Duodenal mucosa (tissue), 2 donors: ENCODE measurements around the gene NODAL.

Experiments used
- H3K27ac ChIP-seq: one replicate; pipeline ENCODE4 v1.7.0; 2013; ENCODE audit warnings: low read depth, low read length
- H3K27me3 ChIP-seq, 2 donors: one replicate each; pipeline ENCODE4 v1.7.0; 2013; ENCODE audit warnings: low read length in 2 of 2, control low read depth in 1 of 2; ENCODE audit not compliant: insufficient read depth in 2 of 2, control insufficient read depth in 1 of 2
- H3K36me3 ChIP-seq, 2 donors: one replicate each; pipeline ENCODE4 v1.7.0; 2013; ENCODE audit warnings: low read length in 2 of 2, control low read depth in 1 of 2; ENCODE audit not compliant: insufficient read depth in 2 of 2, control insufficient read depth in 1 of 2
- H3K4me1 ChIP-seq, 2 donors: one replicate each; pipeline ENCODE4 v1.7.0; 2013; ENCODE audit warnings: low read length in 2 of 2, control low read depth in 1 of 2; ENCODE audit not compliant: insufficient read depth in 2 of 2, control insufficient read depth in 1 of 2
- H3K4me3 ChIP-seq, 2 donors: one replicate each; pipeline ENCODE4 v1.7.0; 2013; ENCODE audit warnings: low read length in 2 of 2, low read depth in 1 of 2
- H3K9ac ChIP-seq, 2 donors: one replicate each; pipeline ENCODE4 v1.7.0; 2013; ENCODE audit warnings: low read length in 2 of 2, low read depth in 1 of 2
- H3K9me3 ChIP-seq, 2 donors: one replicate each; pipeline ENCODE4 v1.7.0; 2013; ENCODE audit warnings: low read length in 2 of 2, control low read depth in 1 of 2; ENCODE audit not compliant: control insufficient read depth in 1 of 2

Gene NODAL

GRCh38 chr10:70432561-70433263, 8.8 kb downstream of the NODAL start:
- H3K27ac ChIP-seq = no peak overlapping the region
- H3K27me3 ChIP-seq = no peaks in the 10 kb centered on the region
- H3K9ac ChIP-seq = no peak overlapping the region
- no peak overlapping the region for H3K4me3 ChIP-seq
- peaks cover 5 to 18% of the 10 kb centered on the region in 2 donors for H3K36me3 ChIP-seq
- H3K9me3 ChIP-seq = no peaks in the 10 kb centered on the region
- H3K4me1 ChIP-seq = peaks cover 11 to 17% of the 10 kb centered on the region in 2 donors

DNA sequence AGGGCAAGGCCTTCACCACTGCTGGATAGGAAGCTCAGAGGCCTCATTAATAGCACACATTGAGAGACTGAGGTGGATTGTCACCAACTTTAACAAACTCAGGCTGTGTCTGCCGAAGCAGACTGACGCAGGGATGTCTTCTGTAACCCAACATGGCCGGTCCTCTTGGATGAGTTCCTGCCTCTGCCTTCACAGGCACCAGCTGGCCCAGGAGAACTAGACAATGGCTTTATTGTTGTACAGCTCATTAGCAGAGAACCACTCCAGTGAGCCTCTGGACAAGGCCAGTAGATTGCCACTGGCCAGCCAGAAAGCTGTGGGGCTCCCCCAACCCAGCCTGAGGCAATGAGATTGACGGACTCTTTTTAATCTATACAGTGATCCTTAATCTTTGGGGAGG, 9.4 kb downstream of the NODAL start:
- Histone ChIP-seq H3K36me3 (peaks cover 5 to 24% of the 10 kb centered on the region in 2 donors), H3K27ac (no peak overlapping the region), H3K4me3 (no peak overlapping the region), H3K4me1 (peaks cover 11 to 17% of the 10 kb centered on the region in 2 donors), H3K9me3 (no peaks in the 10 kb centered on the region), H3K9ac (no peak overlapping the region), H3K27me3 (no peaks in the 10 kb centered on the region)

- H3K27ac ChIP-seq = peak overlapping the region; percentile 74
- no peak overlapping the region for H3K4me3 ChIP-seq
- no peak overlapping the region for H3K9ac ChIP-seq
- H3K36me3 ChIP-seq = peaks cover 8 to 37% of the 10 kb centered on the region in 2 donors
- no peaks in the 10 kb centered on the region for H3K27me3 ChIP-seq
- H3K9me3 ChIP-seq = no peaks in the 10 kb centered on the region
- peaks cover 11 to 17% of the 10 kb centered on the region in 2 donors for H3K4me1 ChIP-seq
Measured at GRCh38 chr10:70430493-70431445, 10.7 kb downstream of the NODAL start.

GRCh38 chr10:70426823-70427222, 14.7 kb downstream of the NODAL start:
- Histone ChIP-seq H3K27ac (no peak overlapping the region), H3K4me1 (peaks cover 11 to 17% of the 10 kb centered on the region in 2 donors), H3K27me3 (no peaks in the 10 kb centered on the region), H3K9ac (no peak overlapping the region), H3K36me3 (peaks cover 32 to 75% of the 10 kb centered on the region in 2 donors), H3K9me3 (no peaks in the 10 kb centered on the region), H3K4me3 (no peak overlapping the region)

- Histone ChIP-seq H3K27me3 (no peaks in the 10 kb centered on the region), H3K4me3 (no peak overlapping the region), H3K9ac (no peak overlapping the region), H3K9me3 (no peaks in the 10 kb centered on the region), H3K36me3 (peaks cover 44 to 89% of the 10 kb centered on the region in 2 donors), H3K27ac (no peak overlapping the region), H3K4me1 (peaks cover 0 to 2% of the 10 kb centered on the region in 2 donors)
Measured at GRCh38 chr10:70425096-70425495, 16.4 kb downstream of the NODAL start.

DNA sequence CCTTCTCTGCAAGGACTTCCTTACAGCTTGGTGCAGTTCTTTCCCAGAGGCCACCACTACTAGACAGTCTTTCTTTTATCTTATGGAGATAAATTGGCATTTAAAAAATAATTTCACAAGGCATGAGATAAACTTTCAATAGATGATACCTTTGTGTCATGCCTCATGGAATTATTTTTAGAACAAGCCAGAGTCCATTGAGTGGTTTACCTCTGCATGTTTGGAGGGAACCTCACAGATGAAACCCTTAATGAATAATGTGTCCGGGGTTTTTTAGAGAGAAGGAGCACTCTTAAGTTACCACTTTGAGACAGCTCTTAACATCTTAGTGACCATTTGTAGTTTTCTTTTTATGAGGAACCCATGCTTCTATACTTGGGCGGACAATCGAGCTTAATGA, 17.2 kb downstream of the NODAL start:
- Histone ChIP-seq H3K9ac (no peak overlapping the region), H3K27ac (no peak overlapping the region), H3K9me3 (no peaks in the 10 kb centered on the region), H3K27me3 (no peaks in the 10 kb centered on the region), H3K4me1 (no peaks in the 10 kb centered on the region), H3K4me3 (no peak overlapping the region), H3K36me3 (peaks cover 44 to 89% of the 10 kb centered on the region in 2 donors)

DNA sequence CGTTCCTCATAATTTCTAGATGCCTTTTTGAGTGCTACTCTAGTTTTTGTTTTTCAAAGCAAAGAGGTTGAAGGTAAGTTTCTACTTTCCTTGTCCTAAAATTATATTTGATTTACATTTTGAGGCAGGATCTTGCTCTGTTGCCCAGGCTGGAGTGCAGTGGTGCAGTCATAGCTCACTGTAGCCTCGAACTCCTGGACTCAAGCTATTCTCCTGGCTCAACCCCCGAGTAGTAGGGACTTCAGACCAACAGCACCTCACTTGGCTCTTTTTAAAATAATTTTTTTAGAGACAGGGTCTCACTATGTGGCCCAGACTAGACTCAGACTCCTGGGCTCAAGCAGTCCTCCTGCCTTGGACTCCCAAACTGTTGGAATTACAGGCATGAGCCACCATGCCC, 22.8 kb downstream of the NODAL start:
- Histone ChIP-seq H3K36me3 (peaks cover 22 to 43% of the 10 kb centered on the region in 2 donors), H3K4me1 (no peaks in the 10 kb centered on the region), H3K27ac (no peak overlapping the region), H3K9me3 (no peaks in the 10 kb centered on the region), H3K4me3 (no peak overlapping the region), H3K9ac (no peak overlapping the region), H3K27me3 (no peaks in the 10 kb centered on the region)

DNA sequence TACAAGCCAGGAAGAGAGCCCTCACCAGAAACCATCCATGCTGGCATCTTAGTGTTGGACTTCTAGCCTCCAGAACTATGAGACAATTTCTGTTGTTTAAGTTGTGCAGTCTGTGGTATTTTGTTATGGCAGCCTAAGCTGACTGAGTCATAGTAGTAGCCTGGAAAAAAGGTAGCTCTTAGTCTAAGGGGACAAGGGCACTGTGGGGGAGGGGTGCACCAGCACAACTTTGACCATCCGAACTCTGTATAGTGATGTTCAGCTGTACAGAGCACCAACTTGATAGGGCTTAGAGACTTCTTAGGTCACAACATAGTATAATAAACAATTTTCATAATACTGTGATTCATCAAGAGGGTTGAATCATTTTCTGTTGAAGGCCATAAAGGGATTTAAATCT, 23.3 kb downstream of the NODAL start:
- no peak overlapping the region for H3K4me3 ChIP-seq
- H3K27me3 ChIP-seq = no peaks in the 10 kb centered on the region
- H3K9me3 ChIP-seq = no peaks in the 10 kb centered on the region
- no peak overlapping the region for H3K9ac ChIP-seq
- H3K4me1 ChIP-seq = no peaks in the 10 kb centered on the region
- peaks cover 20 to 39% of the 10 kb centered on the region in 2 donors for H3K36me3 ChIP-seq
- no peak overlapping the region for H3K27ac ChIP-seq

DNA sequence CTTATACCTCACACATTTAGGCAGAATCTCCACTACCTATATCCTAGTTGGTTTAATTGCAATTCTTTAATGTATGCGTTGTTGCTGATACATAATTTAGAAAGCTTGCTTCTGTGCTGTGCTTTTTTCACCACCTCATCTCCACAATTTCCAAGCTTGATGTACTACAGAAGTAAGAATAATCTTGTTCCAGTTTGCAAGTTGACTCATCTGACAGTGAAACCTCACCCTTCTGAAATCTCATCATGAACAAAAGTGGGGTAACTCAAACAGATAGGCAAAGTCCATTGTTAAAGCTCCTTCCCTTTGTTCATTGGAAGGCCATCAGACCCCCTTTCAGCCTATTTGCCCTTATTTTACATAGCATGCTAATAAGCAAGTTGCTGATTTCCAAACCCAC, 23.9 kb downstream of the NODAL start:
- Histone ChIP-seq H3K36me3 (peaks cover 17 to 33% of the 10 kb centered on the region in 2 donors), H3K4me3 (no peak overlapping the region), H3K9me3 (no peaks in the 10 kb centered on the region), H3K27me3 (no peaks in the 10 kb centered on the region), H3K27ac (no peak overlapping the region), H3K9ac (no peak overlapping the region), H3K4me1 (no peaks in the 10 kb centered on the region)

GRCh38 chr10:70412356-70412755, 29.1 kb downstream of the NODAL start:
- Histone ChIP-seq H3K4me1 (peaks cover 0 to 7% of the 10 kb centered on the region in 2 donors), H3K4me3 (no peak overlapping the region), H3K36me3 (peaks cover 0 to 10% of the 10 kb centered on the region in 2 donors), H3K27me3 (no peaks in the 10 kb centered on the region), H3K9ac (no peak overlapping the region), H3K27ac (no peak overlapping the region), H3K9me3 (no peaks in the 10 kb centered on the region)
